ENCODE data around the gene PI4KA.

- TF ChIP-seq CTCF (IDR thresholded peaks at IDR 0.05) (no peak), EZH2 (IDR thresholded peaks at IDR 0.05) (no peak), EZH2phosphoT487 (IDR thresholded peaks at IDR 0.05) (no peak)
Observed at GRCh38 chr22:20810645-20811044, 48.0 kb downstream of the PI4KA start.

Data from neural progenitor cell (in vitro differentiated cells).